Endothelial cell of umbilical vein (primary cell): ENCODE results near the gene DENND2A.

Experiments
- CTCF ChIP-seq, 2 donors: IDR thresholded peaks; 1 replicate in 1 of 2; 2 replicates in 1 of 2; pipeline ENCODE4 v1.5.1; 2011; ENCODE audit warnings: low read length in 2 of 2, mild to moderate bottlenecking in 2 of 2, moderate library complexity in 2 of 2, control low read depth in 1 of 2, inconsistent platforms in 1 of 2, low read depth in 1 of 2; ENCODE audit not compliant: insufficient read depth in 1 of 2; ENCODE audit errors: extremely low read depth in 1 of 2
- EZH2 ChIP-seq: IDR thresholded peaks from 2 replicates; pipeline ENCODE4 v1.6.1; 2012; ENCODE audit warnings: borderline replicate concordance, low read depth, mild to moderate bottlenecking, moderate library complexity, low read length, inconsistent platforms; ENCODE audit not compliant: severe bottlenecking
- FOS ChIP-seq: IDR thresholded peaks from 2 replicates; pipeline ENCODE4 v1.6.1; 2011; ENCODE audit warnings: mild to moderate bottlenecking, low read length, moderate library complexity, borderline replicate concordance; ENCODE audit not compliant: insufficient read depth
- GATA2 ChIP-seq: IDR thresholded peaks from 2 replicates; pipeline ENCODE4 v1.7.0; 2011; ENCODE audit warnings: low read depth, mild to moderate bottlenecking, moderate library complexity, mixed read lengths, low read length; ENCODE audit not compliant: insufficient read length, insufficient read depth
- JUN ChIP-seq: IDR thresholded peaks from 2 replicates; pipeline ENCODE4 v1.6.1; 2011; ENCODE audit warnings: borderline replicate concordance, low read depth; ENCODE audit not compliant: insufficient read length, insufficient read depth
- MYC ChIP-seq: IDR thresholded peaks from one replicate; pipeline ENCODE4 v1.6.1; 2011; ENCODE audit warnings: mild to moderate bottlenecking, low read depth, low read length
- POLR2A ChIP-seq: IDR thresholded peaks from 2 replicates; pipeline ENCODE4 v1.6.1; 2012; ENCODE audit warnings: low read depth, mild to moderate bottlenecking, control low read depth, low read length
- POLR2AphosphoS5 ChIP-seq: IDR thresholded peaks from 2 replicates; pipeline ENCODE4 v1.6.1; 2012; ENCODE audit warnings: low read depth, mild to moderate bottlenecking, control low read depth, low read length, moderate library complexity; ENCODE audit not compliant: insufficient read depth
- TF ChIP-seq, protein P1 (sequence below): IDR thresholded peaks from 2 replicates; pipeline ENCODE4 v1.6.1; 2011; ENCODE audit not compliant: insufficient read depth, insufficient read length

DNA sequence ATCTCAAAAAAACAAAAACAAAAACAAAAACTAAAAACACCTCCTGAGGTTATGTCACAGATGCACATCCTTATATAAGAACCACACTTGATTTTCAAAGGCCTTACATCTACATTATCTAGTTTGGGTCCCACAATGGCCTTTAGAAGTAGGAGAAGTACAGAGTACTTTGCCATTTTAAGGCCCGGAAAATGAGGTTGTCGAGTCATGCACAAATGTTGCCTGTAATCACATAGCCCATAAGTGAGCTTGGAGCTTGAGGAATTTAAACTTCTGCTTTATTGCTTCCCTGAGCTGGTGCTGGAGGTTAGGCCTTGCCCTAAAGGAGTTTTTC, 151.6 kb downstream of the DENND2A start:
- TF ChIP-seq POLR2A (no peak), POLR2AphosphoS5 (no peak), CTCF (IDR thresholded peaks at IDR 0.05; ENCODE audit: extremely low read depth in 1 of 2, insufficient read depth in 1 of 2, low read depth in 1 of 2, low read length in 2 of 2) (no peak), MYC (no peak), EZH2 (no peak), GATA2 (no peak), JUN (no peak), FOS (no peak)
- TF ChIP-seq, protein P1, sequence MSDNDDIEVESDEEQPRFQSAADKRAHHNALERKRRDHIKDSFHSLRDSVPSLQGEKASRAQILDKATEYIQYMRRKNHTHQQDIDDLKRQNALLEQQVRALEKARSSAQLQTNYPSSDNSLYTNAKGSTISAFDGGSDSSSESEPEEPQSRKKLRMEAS: no peak
